ENCODE measurements around the gene PRUNE2.
"Not testable (repeated sequence)": the region's sequence is repeated elsewhere in the genome, so short reads cannot be mapped to it uniquely, and the experiment has no call there.

Gene PRUNE2

GRCh38 chr9:76905791-76906646 is at the start of gene PRUNE2:
Gene PRUNE2 (minus strand): TSS chr9:76906114. CDS start chr9:76905963, 151 bp downstream.
- DNase-seq (ENCODE audit: low spot score) (peak; percentile 71), ATAC-seq (ENCODE audit: low read depth) (peak; percentile 92)
- no peaks in the 10 kb centered on the region for H3K4me1 ChIP-seq (ENCODE audit: insufficient read depth, poor library complexity, severe bottlenecking)
- H3K9me3 ChIP-seq (ENCODE audit: severe bottlenecking): no peaks in the 10 kb centered on the region
- TF ChIP-seq CTCF (IDR thresholded peaks at IDR 0.05; ENCODE audit: poor library complexity, severe bottlenecking): no peak
- peaks cover 30% of the 10 kb centered on the region for H3K27me3 ChIP-seq (ENCODE audit: insufficient read depth, poor library complexity, severe bottlenecking)
- H3K27ac ChIP-seq (ENCODE audit: poor library complexity, severe bottlenecking): no peak within 1 kb of the TSS
- no peaks in the 10 kb centered on the region for H3K36me3 ChIP-seq (ENCODE audit: low read depth)
- peak within 1 kb of the TSS; percentile 19 for H3K4me3 ChIP-seq (ENCODE audit: severe bottlenecking)

GRCh38 chr9:76955406-76955805 is 49.5 kb upstream of the PRUNE2 start:
- not testable (repeated sequence) for H3K27ac ChIP-seq (ENCODE audit: poor library complexity, severe bottlenecking); DNase-seq (ENCODE audit: low spot score); H3K27me3 ChIP-seq (ENCODE audit: insufficient read depth, poor library complexity, severe bottlenecking); H3K4me1 ChIP-seq (ENCODE audit: insufficient read depth, poor library complexity, severe bottlenecking); H3K4me3 ChIP-seq (ENCODE audit: severe bottlenecking); H3K9me3 ChIP-seq (ENCODE audit: severe bottlenecking); ATAC-seq (ENCODE audit: low read depth); H3K36me3 ChIP-seq (ENCODE audit: low read depth)

- Histone ChIP-seq H3K4me1 (ENCODE audit: insufficient read depth, poor library complexity, severe bottlenecking) (no peaks in the 10 kb centered on the region), H3K27ac (ENCODE audit: poor library complexity, severe bottlenecking) (no peak overlapping the region), H3K27me3 (ENCODE audit: insufficient read depth, poor library complexity, severe bottlenecking) (peaks cover 9% of the 10 kb centered on the region), H3K4me3 (ENCODE audit: severe bottlenecking) (no peak overlapping the region), H3K9me3 (ENCODE audit: severe bottlenecking) (no peaks in the 10 kb centered on the region), H3K36me3 (ENCODE audit: low read depth) (no peaks in the 10 kb centered on the region)
- ATAC-seq (ENCODE audit: low read depth) (no peak), DNase-seq (ENCODE audit: low spot score) (no peak)
- TF ChIP-seq CTCF (IDR thresholded peaks at IDR 0.05; ENCODE audit: poor library complexity, severe bottlenecking): no peak
These were observed 44.0 kb upstream of the PRUNE2 start for GRCh38 chr9:76949865-76950264.

GRCh38 chr9:76944011-76944410 is 38.1 kb upstream of the PRUNE2 start:
- Histone ChIP-seq H3K27ac (ENCODE audit: poor library complexity, severe bottlenecking) (no peak overlapping the region), H3K36me3 (ENCODE audit: low read depth) (no peaks in the 10 kb centered on the region), H3K9me3 (ENCODE audit: severe bottlenecking) (no peaks in the 10 kb centered on the region), H3K27me3 (ENCODE audit: insufficient read depth, poor library complexity, severe bottlenecking) (peaks cover 9% of the 10 kb centered on the region), H3K4me3 (ENCODE audit: severe bottlenecking) (no peak overlapping the region), H3K4me1 (ENCODE audit: insufficient read depth, poor library complexity, severe bottlenecking) (no peaks in the 10 kb centered on the region)
- DNase-seq (ENCODE audit: low spot score): no peak
- no peak for ATAC-seq (ENCODE audit: low read depth)
- no peak for TF ChIP-seq CTCF (IDR thresholded peaks at IDR 0.05; ENCODE audit: poor library complexity, severe bottlenecking)

- DNase-seq (ENCODE audit: low spot score) (no peak), ATAC-seq (ENCODE audit: low read depth) (no peak)
- Histone ChIP-seq H3K36me3 (ENCODE audit: low read depth) (no peaks in the 10 kb centered on the region), H3K4me3 (ENCODE audit: severe bottlenecking) (no peak overlapping the region), H3K4me1 (ENCODE audit: insufficient read depth, poor library complexity, severe bottlenecking) (no peaks in the 10 kb centered on the region), H3K27ac (ENCODE audit: poor library complexity, severe bottlenecking) (no peak overlapping the region), H3K9me3 (ENCODE audit: severe bottlenecking) (no peaks in the 10 kb centered on the region), H3K27me3 (ENCODE audit: insufficient read depth, poor library complexity, severe bottlenecking) (peaks cover 9% of the 10 kb centered on the region)
- TF ChIP-seq CTCF (IDR thresholded peaks at IDR 0.05; ENCODE audit: poor library complexity, severe bottlenecking): no peak
These were observed 37.1 kb upstream of the PRUNE2 start for GRCh38 chr9:76943054-76943453.

Data from RWPE2 (cell line).